Stimulated activated CD4-positive, alpha-beta T cell treated with anti-CD3 and anti-CD28 coated beads, Interleukin-4, amount 100 ng/mL, for 1 hour (primary cell): ENCODE results near the gene TRIM56.
"Not testable (repeated sequence)": the region's sequence is repeated elsewhere in the genome, so short reads cannot be mapped to it uniquely, and the experiment has no call there.

Source experiments
- DNase-seq: peaks from one replicate; pipeline ENCODE4 v3.0.0-alpha.2; 2020

Gene TRIM56

GRCh38 chr7:101092266-101092905 lies 7.1 kb downstream of the TRIM56 start:
- DNase-seq = not testable (repeated sequence)

DNA sequence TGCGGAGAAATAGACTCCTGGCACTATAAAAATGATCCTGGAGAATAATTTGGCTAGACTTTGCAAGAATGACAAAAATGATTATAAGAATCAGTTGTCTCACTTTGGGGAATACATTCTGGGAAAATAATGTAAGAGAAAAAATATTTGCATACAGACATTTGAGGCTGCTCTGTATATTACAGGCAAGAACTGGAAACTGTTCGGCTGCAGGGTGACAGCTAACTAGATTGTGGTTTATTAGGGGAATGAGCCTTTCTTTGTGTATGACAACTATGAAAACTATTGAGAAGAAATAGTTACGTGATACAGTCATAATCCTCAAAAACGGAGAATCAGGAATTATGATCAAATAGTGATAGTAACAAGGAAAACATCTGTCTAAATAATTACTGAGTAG lies 8.6 kb downstream of the TRIM56 start:
- no peak for DNase-seq

GRCh38 chr7:101094376-101094775 lies 9.1 kb downstream of the TRIM56 start:
- DNase-seq = no peak

DNA sequence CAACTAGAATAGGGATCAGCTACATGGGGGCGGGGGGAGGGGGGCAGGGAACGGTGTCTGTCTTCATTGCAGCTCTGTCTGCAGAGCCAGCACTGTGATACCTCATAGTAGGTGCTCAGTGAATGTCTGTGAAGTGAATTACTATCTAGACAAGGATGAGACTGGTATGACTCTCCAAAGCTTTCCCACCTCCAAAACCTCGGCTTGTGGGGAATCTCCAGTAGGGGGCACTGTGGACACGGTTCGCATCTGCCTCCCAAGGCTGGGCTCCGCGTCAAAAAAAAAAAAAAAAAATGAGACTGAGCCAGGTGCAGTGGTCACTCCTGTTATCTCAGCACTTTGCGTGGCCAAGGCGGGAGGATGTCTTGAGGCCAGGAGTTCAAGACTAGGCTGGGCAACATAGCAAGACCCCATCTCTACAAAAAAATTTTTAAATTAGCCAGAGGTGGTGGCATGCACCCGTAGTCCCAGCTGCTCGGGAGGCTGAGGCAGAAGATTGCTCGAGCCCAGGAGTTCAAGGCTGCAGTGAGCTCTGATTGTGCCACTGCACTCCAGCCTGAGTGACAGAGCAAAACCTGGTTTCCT lies 9.6 kb downstream of the TRIM56 start:
- DNase-seq = peak; percentile 25

DNA sequence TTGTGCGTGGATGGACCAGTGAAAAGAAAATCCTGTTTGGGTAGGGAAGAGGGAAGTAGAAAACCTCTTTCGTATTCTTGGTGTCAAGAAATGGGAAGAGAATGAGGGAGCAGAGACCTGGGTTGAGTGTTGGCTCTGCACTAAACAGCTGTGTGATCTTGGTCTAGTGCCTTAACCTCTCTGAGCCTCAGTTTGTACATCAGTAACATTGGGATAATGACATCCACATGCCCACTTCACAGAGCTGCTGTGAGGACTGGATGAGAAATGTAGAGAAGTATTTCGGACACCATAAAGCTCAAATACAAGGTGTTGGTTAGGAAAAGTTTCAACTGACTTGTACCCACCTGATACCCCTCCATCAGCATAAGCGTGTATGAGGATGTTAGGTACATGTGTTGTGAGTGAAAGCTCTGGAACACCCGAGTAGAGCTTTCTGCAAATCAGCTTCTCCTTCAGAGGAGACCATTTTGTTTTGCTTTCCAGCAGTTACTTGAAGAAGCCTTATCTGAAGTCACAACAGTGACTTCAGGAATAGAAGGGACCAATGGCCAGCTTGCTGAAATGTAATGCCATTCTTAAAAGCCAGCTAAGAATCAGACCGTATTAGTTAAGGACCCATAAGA lies 11.2 kb downstream of the TRIM56 start:
- no peak for DNase-seq

GRCh38 chr7:101096957-101097347 lies 11.7 kb downstream of the TRIM56 start:
- DNase-seq = no peak

DNA sequence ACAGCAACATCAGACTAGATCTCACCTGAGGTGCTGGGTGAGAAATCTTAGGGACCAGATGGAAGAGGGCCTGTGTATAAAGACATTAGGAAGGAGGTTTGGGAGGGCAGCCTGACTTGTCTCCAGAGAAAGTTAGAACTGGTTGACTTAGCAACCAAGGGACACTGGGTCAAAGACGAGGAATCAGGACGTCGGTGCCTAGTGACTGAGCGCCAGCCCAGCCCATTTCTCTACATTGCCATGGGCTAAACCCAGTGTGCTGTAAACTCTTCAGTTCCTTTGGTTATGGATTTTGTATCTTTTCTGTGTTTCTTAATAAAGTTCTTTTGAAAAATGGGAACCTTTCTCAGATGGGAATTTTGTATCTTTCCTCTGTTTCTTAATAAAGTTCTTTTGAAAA lies 12.3 kb downstream of the TRIM56 start:
- no peak for DNase-seq

- DNase-seq = peak; percentile 69
Measured at GRCh38 chr7:101099969-101100781, 14.9 kb downstream of the TRIM56 start.

GRCh38 chr7:101100858-101101847 lies 15.9 kb downstream of the TRIM56 start:
- no peak for DNase-seq

DNA sequence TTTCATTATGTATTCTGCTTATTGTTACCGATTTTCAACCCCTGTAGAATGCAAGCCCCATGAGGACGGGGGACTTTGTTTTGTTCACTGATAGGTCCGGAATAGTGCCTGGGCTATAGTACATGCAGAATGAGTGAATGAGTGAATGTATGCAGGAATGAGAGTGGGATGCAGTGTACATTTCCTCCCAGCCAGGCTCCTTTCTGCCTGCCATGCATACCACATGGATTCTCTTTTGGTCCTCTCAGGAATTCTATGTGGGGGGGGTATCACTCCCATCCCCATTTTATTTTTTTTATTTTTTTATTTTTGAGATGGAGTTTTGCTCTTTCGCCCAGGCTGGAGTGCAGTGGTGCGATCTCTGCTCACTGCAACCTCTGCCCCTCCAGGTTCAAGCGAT lies 16.7 kb downstream of the TRIM56 start:
- no peak for DNase-seq

DNA sequence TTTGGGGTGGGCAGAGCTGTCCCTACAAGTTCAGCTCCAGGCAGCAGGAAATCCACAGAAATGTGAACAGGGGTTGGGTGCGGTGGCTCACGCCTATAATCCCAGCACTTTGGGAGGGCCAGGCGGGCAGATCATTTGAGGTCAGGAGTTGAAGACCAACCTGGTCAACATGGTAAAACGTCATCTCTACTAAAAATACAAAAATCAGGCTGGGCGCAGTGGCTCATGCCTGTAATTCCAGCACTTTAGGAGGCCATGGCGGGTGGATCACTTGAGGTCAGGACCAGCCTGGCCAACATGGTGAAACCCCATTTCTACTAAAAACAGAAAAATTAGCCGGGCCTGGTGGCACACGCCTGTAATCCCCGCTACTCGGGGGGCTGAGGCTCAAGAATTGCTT lies 18.4 kb downstream of the TRIM56 start:
- not testable (repeated sequence) for DNase-seq

- DNase-seq = no peak
Measured at GRCh38 chr7:101104193-101104713, 19.0 kb downstream of the TRIM56 start.

GRCh38 chr7:101104799-101105198 lies 19.5 kb downstream of the TRIM56 start:
- DNase-seq = no peak

DNA sequence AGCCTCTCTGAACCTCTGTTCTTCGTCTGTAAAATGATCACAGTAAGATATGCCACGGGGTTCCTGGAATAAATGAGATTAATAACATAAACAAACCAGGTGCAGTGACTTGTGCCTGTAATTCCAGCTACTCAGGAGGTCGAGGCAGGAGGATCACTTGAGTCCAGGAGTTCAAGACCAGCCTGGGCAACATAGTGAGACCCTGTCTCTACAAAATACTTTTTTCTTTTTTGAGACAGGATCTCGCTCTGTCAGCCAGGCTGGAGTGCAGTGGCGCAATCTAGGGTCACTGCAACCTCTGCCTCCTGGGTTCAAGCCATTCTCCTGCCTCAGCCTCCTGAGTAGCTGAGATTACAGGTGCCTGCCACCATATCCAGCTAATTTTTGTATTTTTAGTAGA lies 20.0 kb downstream of the TRIM56 start:
- not testable (repeated sequence) for DNase-seq

GRCh38 chr7:101106386-101106785 lies 21.1 kb downstream of the TRIM56 start:
- DNase-seq = no peak

DNA sequence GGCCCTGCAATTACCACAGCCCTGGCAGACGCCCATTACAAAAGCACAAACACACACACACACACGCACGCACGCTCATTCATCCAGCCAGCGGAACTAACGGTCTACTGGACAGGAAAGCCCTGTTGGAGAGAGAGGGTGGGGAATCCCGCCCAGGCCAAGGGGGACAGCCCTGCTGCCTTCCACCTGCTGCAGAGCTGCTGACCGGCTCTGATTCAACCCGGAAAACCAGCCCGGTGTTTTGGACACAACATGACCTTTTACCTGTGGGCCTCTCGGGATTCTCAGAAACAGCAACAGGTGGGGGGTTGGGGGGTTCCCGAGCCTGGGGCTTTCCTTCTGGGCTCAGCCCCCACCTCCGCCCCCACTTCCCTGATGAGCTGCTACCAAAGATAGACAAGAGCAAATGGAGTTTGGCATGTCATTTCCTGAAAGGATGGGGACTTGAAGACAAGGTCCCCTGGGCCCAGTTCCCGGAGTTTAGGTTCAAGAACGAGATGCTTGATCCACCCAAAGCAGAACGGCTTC lies 23.1 kb downstream of the TRIM56 start:
- no peak for DNase-seq

- no peak for DNase-seq
Measured at GRCh38 chr7:101108961-101109360, 23.7 kb downstream of the TRIM56 start.

DNA sequence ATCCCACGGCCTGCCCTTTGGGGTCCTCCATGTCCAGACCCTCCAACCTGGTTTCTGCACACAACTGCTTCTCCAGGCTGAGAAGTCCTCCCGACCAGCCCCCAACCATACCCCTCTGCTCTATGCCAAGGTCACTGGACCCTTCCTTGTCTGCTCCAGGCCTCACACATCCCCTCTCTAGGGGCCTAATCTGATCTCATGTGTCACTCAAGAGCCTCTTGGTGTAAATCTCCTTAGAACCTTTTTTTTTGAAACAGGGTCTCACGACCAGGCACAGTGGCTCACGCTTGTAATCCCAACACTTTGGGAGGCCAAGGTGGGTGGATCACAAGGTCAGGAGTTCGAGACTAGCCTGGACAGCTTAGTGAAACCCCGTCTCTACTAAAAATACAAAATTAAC lies 24.1 kb downstream of the TRIM56 start:
- no peak for DNase-seq

GRCh38 chr7:101111261-101111660 lies 26.0 kb downstream of the TRIM56 start:
- DNase-seq = no peak

- no peak for DNase-seq
Measured at GRCh38 chr7:101112233-101112632, 27.0 kb downstream of the TRIM56 start.

DNA sequence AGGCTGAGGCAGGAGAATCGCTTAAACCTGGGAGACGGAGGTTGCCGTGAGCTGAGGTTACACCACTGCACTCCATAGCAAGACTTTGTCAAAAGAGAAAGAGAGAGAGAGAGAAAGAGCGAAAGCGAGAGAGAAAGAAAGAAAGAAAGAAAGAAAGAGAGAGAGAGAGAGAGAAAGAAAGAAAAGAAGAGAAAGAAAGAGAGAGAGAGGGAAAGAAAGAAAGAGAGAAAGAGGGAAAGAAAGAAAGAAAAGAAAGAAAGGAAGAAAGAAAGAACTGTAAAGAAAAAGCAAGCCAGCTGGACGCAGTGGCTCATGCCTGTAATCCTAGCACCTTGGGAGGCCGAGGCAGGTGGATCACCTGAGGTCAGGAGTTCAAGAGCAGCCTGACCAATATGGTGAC lies 27.9 kb downstream of the TRIM56 start:
- not testable (repeated sequence) for DNase-seq

DNA sequence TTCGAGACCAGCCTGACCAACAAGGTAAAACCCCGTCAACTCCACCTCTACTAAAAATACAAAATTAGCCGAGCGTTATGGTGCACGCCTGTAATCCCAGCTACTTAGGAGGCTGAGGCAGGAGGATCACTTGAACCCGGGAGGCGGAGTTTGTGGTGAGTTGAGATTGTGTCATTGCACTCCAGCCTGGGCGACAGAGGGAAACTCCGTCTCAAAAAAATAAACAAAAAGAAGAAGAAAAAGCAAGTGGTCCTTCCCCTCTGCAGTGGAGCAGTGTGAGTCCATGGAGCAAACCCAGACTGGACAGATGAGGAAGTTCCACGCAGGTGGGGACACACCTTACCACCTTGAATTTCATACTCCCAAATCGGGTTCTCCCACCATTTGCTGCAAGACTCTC lies 28.6 kb downstream of the TRIM56 start:
- no peak for DNase-seq
